HepG2 (cell line): Measurements from ENCODE around the gene ZSCAN4. TPM values are rescaled to one million over a fixed set of nuclear protein-coding genes. Genes with fewer than 3 reads are reported as not detected.
A peak's percentile ranks its signal among the peaks of the same experiment; 100 is the strongest.

Experiments used
- ARID2 ChIP-seq: sonication (generic); formaldehyde crosslinking; IDR thresholded peaks from 2 replicates; pipeline ENCODE4 v1.8.1; 2022; ENCODE audit warnings: mild to moderate bottlenecking, missing genetic modification reagents, borderline replicate concordance
- DDIT3 ChIP-seq: sonication (generic); formaldehyde crosslinking; IDR thresholded peaks from 2 replicates; pipeline ENCODE4 v1.4.0; 2020; ENCODE audit warnings: mild to moderate bottlenecking, missing genetic modification reagents
- EEA1 ChIP-seq: sonication (generic); formaldehyde crosslinking; IDR thresholded peaks from 2 replicates; pipeline ENCODE4 v1.5.1; 2020; ENCODE audit warnings: mild to moderate bottlenecking, missing genetic modification reagents, borderline replicate concordance
- ELF1 ChIP-seq: sonication (generic); formaldehyde crosslinking; IDR thresholded peaks from 2 replicates; pipeline ENCODE4 v1.4.0; 2020; ENCODE audit warnings: missing genetic modification reagents
- GPBP1L1 ChIP-seq: sonication (generic); formaldehyde crosslinking; IDR thresholded peaks from 2 replicates; pipeline ENCODE4 v1.5.0; 2020; ENCODE audit warnings: mild to moderate bottlenecking, missing genetic modification reagents
- GPN1 ChIP-seq: sonication (generic); formaldehyde crosslinking; IDR thresholded peaks from 2 replicates; pipeline ENCODE4 v1.5.1; 2020; ENCODE audit warnings: missing genetic modification reagents, borderline replicate concordance
- HNF4G ChIP-seq, 2 experiments: sonication (generic) in 1 of 2; formaldehyde crosslinking in 1 of 2; IDR thresholded peaks; 2 replicates each; pipeline versions ENCODE4 v1.4.0 to v1.6.1; 2011 to 2020; ENCODE audit warnings: borderline replicate concordance in 2 of 2, low read depth in 2 of 2, mild to moderate bottlenecking in 2 of 2, low read length in 1 of 2, missing genetic modification reagents in 1 of 2, moderate library complexity in 1 of 2
- HNRNPL ChIP-seq: fragments of 200-400 bp; formaldehyde crosslinking; IDR thresholded peaks from 2 replicates; pipeline ENCODE4 v1.6.1; 2017; ENCODE audit warnings: mild to moderate bottlenecking, low read depth, low read length
- HOMEZ ChIP-seq: IDR thresholded peaks from 2 replicates; pipeline ENCODE4 v1.6.1; 2016; ENCODE audit warnings: low read depth
- MIER2 ChIP-seq: IDR thresholded peaks from 2 replicates; pipeline ENCODE4 v1.6.1; 2016; ENCODE audit warnings: missing biosample characterization, missing genetic modification reagents
- MTA3 ChIP-seq: sonication (generic); formaldehyde crosslinking; IDR thresholded peaks from 2 replicates; pipeline ENCODE4 v1.4.0; 2020; ENCODE audit warnings: missing genetic modification reagents
- POLR2G ChIP-seq: fragments of 200-400 bp; formaldehyde crosslinking; IDR thresholded peaks from 2 replicates; pipeline ENCODE4 v1.6.1; 2018; ENCODE audit warnings: mild to moderate bottlenecking, low read depth, low read length, moderate library complexity
- RAD21 ChIP-seq: fragments of 450-650 bp; formaldehyde crosslinking; IDR thresholded peaks from 2 replicates; pipeline ENCODE4 v1.5.0; 2020; ENCODE audit warnings: mild to moderate bottlenecking
- SAFB2 ChIP-seq: sonication (generic); formaldehyde crosslinking; IDR thresholded peaks from 2 replicates; pipeline ENCODE4 v1.5.1; 2020; ENCODE audit warnings: missing genetic modification reagents, low read depth, mild to moderate bottlenecking, borderline replicate concordance
- SOX6 ChIP-seq, 2 experiments: fragments of 450-650 bp in 1 of 2; sonication (generic) in 1 of 2; formaldehyde crosslinking in 1 of 2; IDR thresholded peaks; 2 replicates each; pipeline versions ENCODE4 v1.4.0 to v1.6.1; 2017 to 2020; ENCODE audit warnings: antibody characterized with exemption in 1 of 2, mild to moderate bottlenecking in 1 of 2, missing genetic modification reagents in 1 of 2
- SRSF9 ChIP-seq: fragments of 200-400 bp; formaldehyde crosslinking; IDR thresholded peaks from 2 replicates; pipeline ENCODE4 v1.6.1; 2018; ENCODE audit warnings: borderline replicate concordance, mild to moderate bottlenecking, low read depth, low read length; ENCODE audit not compliant: insufficient read depth, poor library complexity, severe bottlenecking
- TEAD2 ChIP-seq: sonication (generic); formaldehyde crosslinking; IDR thresholded peaks from 2 replicates; pipeline ENCODE4 v1.9.0; 2021; ENCODE audit warnings: missing genetic modification reagents
- TOE1 ChIP-seq: sonication (generic); formaldehyde crosslinking; IDR thresholded peaks from 2 replicates; pipeline ENCODE4 v1.4.0; 2020; ENCODE audit warnings: mild to moderate bottlenecking, missing genetic modification reagents
- ZBTB42 ChIP-seq: sonication (generic); formaldehyde crosslinking; IDR thresholded peaks from 2 replicates; pipeline ENCODE4 v1.5.0; 2020; ENCODE audit warnings: mild to moderate bottlenecking, missing genetic modification reagents
- ZNF331 ChIP-seq: sonication (generic); formaldehyde crosslinking; IDR thresholded peaks from 2 replicates; pipeline ENCODE4 v1.4.0; 2020; ENCODE audit warnings: missing genetic modification reagents
- ZNF605 ChIP-seq: sonication (generic); formaldehyde crosslinking; IDR thresholded peaks from 2 replicates; pipeline ENCODE4 v1.8.0; 2022; ENCODE audit warnings: mild to moderate bottlenecking, missing genetic modification reagents
- ZNF746 ChIP-seq: sonication (generic); formaldehyde crosslinking; IDR thresholded peaks from 2 replicates; pipeline ENCODE4 v1.8.0; 2022; ENCODE audit warnings: mild to moderate bottlenecking, missing genetic modification reagents
- ZNF850 ChIP-seq: sonication (generic); formaldehyde crosslinking; conservative IDR thresholded peaks from 2 replicates; pipeline ENCODE4 v1.9.0; 2021; ENCODE audit warnings: mild to moderate bottlenecking, missing genetic modification reagents
- ZNF891 ChIP-seq: sonication (generic); formaldehyde crosslinking; IDR thresholded peaks from 2 replicates; pipeline ENCODE4 v1.5.0; 2020; ENCODE audit warnings: mild to moderate bottlenecking, missing genetic modification reagents
- ZSCAN5A ChIP-seq: sonication (generic); formaldehyde crosslinking; IDR thresholded peaks from 2 replicates; pipeline ENCODE4 v1.8.0; 2022; ENCODE audit warnings: mild to moderate bottlenecking, missing genetic modification reagents, borderline replicate concordance
- polyA plus RNA-seq, 8 experiments: library from polyadenylated mRNA; depleted of rRNA in 3 of 8; stranded (reverse) in 7 of 8; unstranded in 1 of 8; fragments of >200 nt; fragmentation: Illumina TruSeq in 4 of 8; extraction: Trizol in 4 of 8; gene quantifications; 2 replicates each; pipeline versions ENCODE4 v1.2.1 to v1.2.3, GENCODE V29; 2011 to 2016; ENCODE audit warnings: low read depth in 4 of 8, missing spikeins in 1 of 8, mixed read lengths in 1 of 8; ENCODE audit not compliant: insufficient read depth in 1 of 8
- total RNA-seq, 5 experiments: library from RNA; depleted of rRNA; stranded (reverse); fragments of >200 nt; fragmentation: Illumina TruSeq; extraction: Trizol; gene quantifications; 2 replicates each; pipeline ENCODE4 v1.2.3, GENCODE V29; 2016; ENCODE audit warnings: low read depth in 1 of 5

The ZSCAN4 gene
- total and polyA plus RNA-seq, 2 of the 13 experiments (the other 11 are each of a cell fraction or from before 2014, with no cell fraction given), result 0.60 to 0.73 TPM

GRCh38 chr19:57632987-57633831 is 35.5 kb upstream of the ZSCAN4 start, which contains the start of gene ZNF211 (continued):
- TF ChIP-seq ZSCAN5A (CRISPR knock-in tag), result no peak
- peak; percentile 72 for TF ChIP-seq POLR2G
- TF ChIP-seq ZNF605 (CRISPR knock-in tag), result peak; percentile 72
- TF ChIP-seq HNF4G (IDR thresholded peaks at IDR 0.05; ENCODE audit: borderline replicate concordance, low read depth, low read length), result no peak
- no peak for TF ChIP-seq HNF4G (CRISPR knock-in tag; IDR thresholded peaks at IDR 0.05; ENCODE audit: borderline replicate concordance, low read depth)
- TF ChIP-seq TOE1, result no peak
- no peak for TF ChIP-seq HOMEZ (CRISPR knock-in tag)
- peak; percentile 41; the same call in 1 of the 2 replicates for TF ChIP-seq ZNF331 (CRISPR knock-in tag)
- no peak for TF ChIP-seq HNRNPL
- no peak for TF ChIP-seq TEAD2 (CRISPR knock-in tag)
- TF ChIP-seq SOX6 (IDR thresholded peaks at IDR 0.05), result no peak
- peak; percentile 43; the same call in 1 of the 2 replicates for TF ChIP-seq SOX6 (CRISPR knock-in tag; IDR thresholded peaks at IDR 0.05)
- TF ChIP-seq SRSF9, result no peak
- no peak for TF ChIP-seq ARID2 (CRISPR knock-in tag)
- TF ChIP-seq GPBP1L1 (CRISPR knock-in tag), result no peak
- no peak for TF ChIP-seq RAD21
- no peak for TF ChIP-seq ZNF746 (CRISPR knock-in tag)
- TF ChIP-seq ZNF891, result 0 out of 2 replicates have a peak, but pooled peaks have one; percentile 14
- no peak for TF ChIP-seq DDIT3
- no peak for TF ChIP-seq GPN1 (CRISPR knock-in tag)
- TF ChIP-seq ZNF850 (CRISPR knock-in tag), result no peak
- TF ChIP-seq ELF1 (CRISPR knock-in tag), result peak; percentile 93
- no peak for TF ChIP-seq EEA1 (CRISPR knock-in tag)
- no peak for TF ChIP-seq ZBTB42 (CRISPR knock-in tag)
- no peak for TF ChIP-seq MIER2
- no peak for TF ChIP-seq SAFB2 (CRISPR knock-in tag)
- no peak for TF ChIP-seq MTA3
